Stimulated activated naive B cell treated with anti-CD40 and anti-IgM and Interleukin-4, amounts not matched to agents 10 μg/mL and 1 μg/mL and 100 μg/mL, for 72 hours (primary cell): Measurements from ENCODE around the gene USP2.
"Not testable (repeated sequence)": the region's sequence is repeated elsewhere in the genome, so short reads cannot be mapped to it uniquely, and the experiment has no call there.

Experiments used
- ATAC-seq, 2 donors: fragments of 150-1000 bp; cut with Tn5 transposase; replicated peaks; 2 replicates each; pipeline ENCODE4 v1.10.0; 2021; ENCODE audit warnings: moderate library complexity in 1 of 2
- DNase-seq: peaks from one replicate; pipeline ENCODE4 v3.0.0; 2021
- H3K27ac Mint-ChIP-seq: one replicate; pipeline ENCODE4 v1.8.0; 2022; ENCODE audit warnings: mild to moderate bottlenecking, mixed read lengths
- H3K27me3 Mint-ChIP-seq, 2 donors: one replicate each; pipeline ENCODE4 v1.8.0; 2022; ENCODE audit warnings: mixed read lengths in 2 of 2
- H3K36me3 Mint-ChIP-seq, 2 donors: one replicate each; pipeline ENCODE4 v1.8.0; 2022; ENCODE audit warnings: mixed read lengths in 2 of 2, mild to moderate bottlenecking in 1 of 2
- H3K4me1 Mint-ChIP-seq, 2 donors: one replicate each; pipeline ENCODE4 v1.8.0; 2022; ENCODE audit warnings: mixed read lengths in 2 of 2, mild to moderate bottlenecking in 1 of 2
- H3K4me3 Mint-ChIP-seq, 2 donors: one replicate each; pipeline ENCODE4 v1.8.0; 2022; ENCODE audit warnings: mild to moderate bottlenecking in 2 of 2, mixed read lengths in 2 of 2, moderate library complexity in 1 of 2
- H3K9me3 Mint-ChIP-seq, 2 donors: one replicate each; pipeline ENCODE4 v1.8.0; 2022; ENCODE audit warnings: mixed read lengths in 2 of 2, mild to moderate bottlenecking in 1 of 2

The USP2 gene

GRCh38 chr11:119417726-119418540 lies 36.4 kb upstream of the USP2 start:
- Mint-ChIP-seq H3K9me3 (peaks cover 3% of the 10 kb centered on the region in 2 donors), H3K36me3 (peaks cover 0 to 9% of the 10 kb centered on the region in 2 donors), H3K27ac (no peak overlapping the region), H3K27me3 (peaks cover 48 to 52% of the 10 kb centered on the region in 2 donors), H3K4me1 (peaks cover 11 to 12% of the 10 kb centered on the region in 2 donors), H3K4me3 (no peak overlapping the region)
- no peak for ATAC-seq
- DNase-seq: no peak

- no peak overlapping the region for H3K4me3 Mint-ChIP-seq
- no peak overlapping the region for H3K27ac Mint-ChIP-seq
- peaks cover 2 to 3% of the 10 kb centered on the region in 2 donors for H3K4me1 Mint-ChIP-seq
- H3K36me3 Mint-ChIP-seq: peaks cover 0 to 9% of the 10 kb centered on the region in 2 donors
- ATAC-seq (no peak), DNase-seq (no peak)
- H3K27me3 Mint-ChIP-seq: peaks cover 38 to 41% of the 10 kb centered on the region in 2 donors
- peaks cover 6 to 7% of the 10 kb centered on the region in 2 donors for H3K9me3 Mint-ChIP-seq
These were observed 35.4 kb upstream of the USP2 start for GRCh38 chr11:119416606-119417580.

DNA sequence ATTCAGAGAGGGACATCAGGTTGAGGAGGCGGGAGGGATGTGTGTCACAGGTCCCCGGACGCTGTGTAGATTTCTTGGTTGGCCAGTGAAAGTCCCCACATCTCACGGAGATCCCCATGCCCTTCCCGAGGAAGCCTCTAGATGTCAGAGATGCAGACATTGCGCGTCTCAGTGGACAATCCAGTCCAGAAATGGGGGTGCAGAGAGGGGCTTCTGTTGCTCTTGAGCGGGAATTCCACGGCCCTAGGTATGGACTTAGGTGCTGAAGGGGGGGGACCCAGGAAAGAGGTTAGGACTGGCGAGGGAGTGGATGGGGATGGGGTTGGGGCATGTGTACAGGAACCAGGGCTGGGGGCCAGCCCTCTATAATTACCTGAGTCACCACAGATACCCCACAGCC lies 34.5 kb upstream of the USP2 start:
- no peak for ATAC-seq
- H3K4me1 Mint-ChIP-seq: no peaks in the 10 kb centered on the region

GRCh38 chr11:119415517-119415916 lies 34.0 kb upstream of the USP2 start:
- Mint-ChIP-seq H3K9me3 (peaks cover 6 to 7% of the 10 kb centered on the region in 2 donors), H3K4me1 (no peaks in the 10 kb centered on the region), H3K27ac (no peak overlapping the region), H3K27me3 (peaks cover 34 to 35% of the 10 kb centered on the region in 2 donors), H3K36me3 (peaks cover 0 to 9% of the 10 kb centered on the region in 2 donors), H3K4me3 (no peak overlapping the region)
- no peak for DNase-seq
- ATAC-seq: no peak

More for the DNA sequence above, 34.5 kb upstream of the USP2 start:
- Mint-ChIP-seq H3K27ac (no peak overlapping the region), H3K27me3 (peaks cover 36 to 37% of the 10 kb centered on the region in 2 donors), H3K4me3 (no peak overlapping the region), H3K9me3 (peaks cover 6 to 7% of the 10 kb centered on the region in 2 donors), H3K36me3 (peaks cover 0 to 9% of the 10 kb centered on the region in 2 donors)
- no peak for DNase-seq

GRCh38 chr11:119414734-119415133 lies 33.2 kb upstream of the USP2 start:
- ATAC-seq: no peak
- H3K27me3 Mint-ChIP-seq: peaks cover 26 to 27% of the 10 kb centered on the region in 2 donors
- no peak overlapping the region for H3K4me3 Mint-ChIP-seq
- H3K27ac Mint-ChIP-seq: no peak overlapping the region
- H3K9me3 Mint-ChIP-seq: peaks cover 6 to 7% of the 10 kb centered on the region in 2 donors
- no peaks in the 10 kb centered on the region for H3K4me1 Mint-ChIP-seq
- DNase-seq: no peak
- H3K36me3 Mint-ChIP-seq: peaks cover 0 to 9% of the 10 kb centered on the region in 2 donors

- Mint-ChIP-seq H3K9me3 (peaks cover 6 to 7% of the 10 kb centered on the region in 2 donors), H3K4me3 (no peak overlapping the region), H3K27me3 (peaks cover 24 to 25% of the 10 kb centered on the region in 2 donors), H3K4me1 (no peaks in the 10 kb centered on the region), H3K27ac (no peak overlapping the region), H3K36me3 (peaks cover 0 to 9% of the 10 kb centered on the region in 2 donors)
- DNase-seq: no peak
- ATAC-seq: no peak
These were observed 32.8 kb upstream of the USP2 start for GRCh38 chr11:119414321-119414720.

GRCh38 chr11:119412072-119412471 lies 30.6 kb upstream of the USP2 start:
- Mint-ChIP-seq H3K4me3 (no peak overlapping the region), H3K27me3 (peaks cover 9 to 10% of the 10 kb centered on the region in 2 donors), H3K27ac (no peak overlapping the region), H3K9me3 (peaks cover 6 to 7% of the 10 kb centered on the region in 2 donors), H3K4me1 (no peaks in the 10 kb centered on the region), H3K36me3 (peaks cover 0 to 9% of the 10 kb centered on the region in 2 donors)
- ATAC-seq: no peak
- no peak for DNase-seq

DNA sequence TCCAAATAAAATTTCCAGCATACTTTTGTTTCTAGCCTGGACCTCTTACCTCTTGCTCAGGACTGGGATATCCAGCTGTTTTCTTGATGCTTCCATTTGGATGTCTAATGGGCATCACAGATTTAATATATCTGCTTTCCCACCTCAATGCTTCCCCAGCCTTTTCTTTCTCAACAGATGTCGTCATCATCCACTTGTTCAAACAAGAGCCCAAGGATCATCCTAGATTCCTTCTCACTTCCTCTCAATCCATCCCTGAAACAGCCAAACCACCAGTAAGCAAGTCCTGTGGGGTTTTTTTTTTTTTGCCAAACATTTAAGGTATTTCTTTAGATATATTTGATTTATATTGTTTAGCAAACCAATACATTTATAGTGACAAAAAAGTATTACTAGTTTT lies 29.0 kb upstream of the USP2 start:
- Mint-ChIP-seq H3K36me3 (peaks cover 0 to 7% of the 10 kb centered on the region in 2 donors), H3K27me3 (peaks cover 5 to 6% of the 10 kb centered on the region in 2 donors), H3K4me1 (no peaks in the 10 kb centered on the region), H3K9me3 (peaks cover 6 to 7% of the 10 kb centered on the region in 2 donors), H3K27ac (no peak overlapping the region), H3K4me3 (no peak overlapping the region)
- DNase-seq (no peak), ATAC-seq (no peak)

DNA sequence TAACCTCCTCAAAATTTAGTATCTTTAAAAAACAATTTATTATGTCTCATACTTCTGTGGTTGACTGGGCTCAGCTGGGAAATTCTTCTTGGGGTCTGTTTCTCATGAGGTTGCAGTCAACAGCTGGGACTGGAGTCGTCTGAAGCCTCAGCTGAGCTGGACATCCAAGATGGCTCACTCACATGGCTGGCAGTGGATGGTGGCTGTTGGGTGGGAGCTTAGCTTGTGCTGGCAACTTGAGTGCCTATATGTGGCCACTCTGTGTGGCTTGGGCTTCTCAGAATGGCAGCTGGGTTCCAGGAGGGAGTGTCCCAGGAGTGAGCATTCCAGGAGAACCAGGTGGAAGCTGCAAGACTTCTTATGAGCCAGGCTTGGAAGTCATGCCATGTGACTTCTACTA lies 28.2 kb upstream of the USP2 start:
- H3K36me3 Mint-ChIP-seq: peaks cover 0 to 4% of the 10 kb centered on the region in 2 donors
- DNase-seq (no peak), ATAC-seq (no peak)
- H3K9me3 Mint-ChIP-seq: peaks cover 6 to 7% of the 10 kb centered on the region in 2 donors
- H3K27ac Mint-ChIP-seq: no peak overlapping the region
- no peaks in the 10 kb centered on the region for H3K4me1 Mint-ChIP-seq
- H3K27me3 Mint-ChIP-seq: peaks cover 4 to 5% of the 10 kb centered on the region in 2 donors
- H3K4me3 Mint-ChIP-seq: no peak overlapping the region

- Mint-ChIP-seq H3K36me3 (no peaks in the 10 kb centered on the region), H3K27me3 (peaks cover 5 to 14% of the 10 kb centered on the region in 2 donors), H3K4me1 (no peaks in the 10 kb centered on the region), H3K9me3 (no peaks in the 10 kb centered on the region), H3K4me3 (no peak overlapping the region), H3K27ac (no peak overlapping the region)
- DNase-seq: no peak
- no peak for ATAC-seq
These were observed 24.5 kb upstream of the USP2 start for GRCh38 chr11:119406005-119406404.

DNA sequence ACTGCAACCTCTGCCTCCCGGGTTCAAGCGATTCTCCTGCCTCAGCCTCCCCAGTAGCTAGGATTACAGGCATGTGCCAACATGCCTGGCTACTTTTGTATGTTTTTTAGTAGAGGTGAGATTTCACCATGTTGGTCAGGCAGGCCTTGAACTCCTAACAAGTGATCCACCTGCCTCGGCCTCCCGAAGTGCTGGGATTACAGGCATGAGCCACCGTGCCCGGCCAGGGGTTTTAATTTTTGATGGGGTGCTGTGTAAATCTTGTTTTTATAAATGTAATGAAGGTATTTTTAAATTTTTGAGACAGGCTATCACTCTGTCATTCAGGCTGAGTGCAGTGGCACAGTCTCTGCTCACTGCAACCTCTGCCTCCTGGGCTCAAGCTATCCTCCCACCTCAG lies 24.0 kb upstream of the USP2 start:
- peaks cover 7 to 19% of the 10 kb centered on the region in 2 donors for H3K27me3 Mint-ChIP-seq
- not testable (repeated sequence) for H3K4me1 Mint-ChIP-seq, H3K36me3 Mint-ChIP-seq, DNase-seq, H3K27ac Mint-ChIP-seq, H3K4me3 Mint-ChIP-seq, H3K9me3 Mint-ChIP-seq, ATAC-seq

- H3K4me3 Mint-ChIP-seq: no peak overlapping the region
- no peak for ATAC-seq
- H3K4me1 Mint-ChIP-seq: no peaks in the 10 kb centered on the region
- H3K9me3 Mint-ChIP-seq: peaks cover 3 to 6% of the 10 kb centered on the region in 2 donors
- DNase-seq: no peak
- H3K27me3 Mint-ChIP-seq: peaks cover 11 to 22% of the 10 kb centered on the region in 2 donors
- H3K27ac Mint-ChIP-seq: no peak overlapping the region
- no peaks in the 10 kb centered on the region for H3K36me3 Mint-ChIP-seq
These were observed 23.4 kb upstream of the USP2 start for GRCh38 chr11:119404872-119405271.

GRCh38 chr11:119403021-119403420 lies 21.5 kb upstream of the USP2 start:
- Mint-ChIP-seq H3K36me3 (no peaks in the 10 kb centered on the region), H3K4me1 (no peaks in the 10 kb centered on the region)

GRCh38 chr11:119402470-119402869 lies 21.0 kb upstream of the USP2 start:
- Mint-ChIP-seq H3K27ac (no peak overlapping the region), H3K4me1 (no peaks in the 10 kb centered on the region), H3K9me3 (peaks cover 15 to 25% of the 10 kb centered on the region in 2 donors), H3K27me3 (peaks cover 30 to 37% of the 10 kb centered on the region in 2 donors), H3K36me3 (peaks cover 3 to 4% of the 10 kb centered on the region in 2 donors), H3K4me3 (no peak overlapping the region)
- ATAC-seq (no peak), DNase-seq (no peak)

More at GRCh38 chr11:119403021-119403420, 21.5 kb upstream of the USP2 start:
- H3K4me3 Mint-ChIP-seq: no peak overlapping the region
- no peak overlapping the region for H3K27ac Mint-ChIP-seq
- ATAC-seq: no peak
- peaks cover 24 to 33% of the 10 kb centered on the region in 2 donors for H3K27me3 Mint-ChIP-seq
- DNase-seq: no peak
- H3K9me3 Mint-ChIP-seq: peaks cover 11 to 20% of the 10 kb centered on the region in 2 donors
